GM19463 (cell line): ENCODE data around the gene PLCB4.

Source experiments
- ATAC-seq: cut with Tn5 transposase; IDR thresholded peaks from one replicate; pipeline ENCODE4 v1.9.1; 2021; ENCODE audit warnings: mild to moderate bottlenecking, moderate library complexity; ENCODE audit not compliant: unreplicated experiment

PLCB4 gene

DNA sequence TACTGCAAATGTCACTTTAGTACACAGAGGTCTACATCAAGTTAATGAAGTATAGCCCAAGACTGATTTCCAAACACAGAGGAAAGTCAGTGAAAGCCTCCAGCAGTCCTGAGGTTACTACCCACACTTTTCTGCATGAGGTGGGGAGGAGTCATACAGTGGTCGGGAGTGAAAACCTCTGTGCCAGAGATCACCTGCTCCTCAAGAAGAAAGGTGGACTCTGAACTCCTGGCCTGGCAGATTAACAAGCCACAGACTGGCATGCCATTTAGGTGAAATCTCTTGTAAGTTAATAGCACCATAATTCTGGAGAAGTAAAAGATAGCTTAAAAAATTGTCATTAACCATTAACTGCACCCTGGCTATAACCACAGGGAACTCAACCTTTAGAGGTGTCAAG lies 320.5 kb downstream of the PLCB4 start:
- no peak for ATAC-seq

DNA sequence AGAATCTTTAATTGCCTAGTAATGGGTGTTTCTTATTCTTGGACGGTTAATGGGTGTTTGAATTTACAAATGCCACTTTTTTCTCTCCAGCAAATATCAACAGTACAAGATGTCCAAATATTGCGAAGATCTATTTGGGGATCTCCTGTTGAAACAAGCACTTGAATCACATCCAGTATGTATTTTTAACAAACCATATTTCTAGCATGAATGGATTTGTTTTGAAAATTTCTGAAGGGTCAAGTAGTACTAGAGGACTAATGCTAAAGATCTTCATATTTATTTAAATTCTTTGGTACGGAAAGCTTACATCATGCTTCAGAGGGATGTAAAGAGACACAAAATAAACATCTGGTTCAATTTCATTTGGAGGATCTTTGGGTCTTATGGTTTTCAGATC lies 321.6 kb downstream of the PLCB4 start:
- ATAC-seq = no peak

DNA sequence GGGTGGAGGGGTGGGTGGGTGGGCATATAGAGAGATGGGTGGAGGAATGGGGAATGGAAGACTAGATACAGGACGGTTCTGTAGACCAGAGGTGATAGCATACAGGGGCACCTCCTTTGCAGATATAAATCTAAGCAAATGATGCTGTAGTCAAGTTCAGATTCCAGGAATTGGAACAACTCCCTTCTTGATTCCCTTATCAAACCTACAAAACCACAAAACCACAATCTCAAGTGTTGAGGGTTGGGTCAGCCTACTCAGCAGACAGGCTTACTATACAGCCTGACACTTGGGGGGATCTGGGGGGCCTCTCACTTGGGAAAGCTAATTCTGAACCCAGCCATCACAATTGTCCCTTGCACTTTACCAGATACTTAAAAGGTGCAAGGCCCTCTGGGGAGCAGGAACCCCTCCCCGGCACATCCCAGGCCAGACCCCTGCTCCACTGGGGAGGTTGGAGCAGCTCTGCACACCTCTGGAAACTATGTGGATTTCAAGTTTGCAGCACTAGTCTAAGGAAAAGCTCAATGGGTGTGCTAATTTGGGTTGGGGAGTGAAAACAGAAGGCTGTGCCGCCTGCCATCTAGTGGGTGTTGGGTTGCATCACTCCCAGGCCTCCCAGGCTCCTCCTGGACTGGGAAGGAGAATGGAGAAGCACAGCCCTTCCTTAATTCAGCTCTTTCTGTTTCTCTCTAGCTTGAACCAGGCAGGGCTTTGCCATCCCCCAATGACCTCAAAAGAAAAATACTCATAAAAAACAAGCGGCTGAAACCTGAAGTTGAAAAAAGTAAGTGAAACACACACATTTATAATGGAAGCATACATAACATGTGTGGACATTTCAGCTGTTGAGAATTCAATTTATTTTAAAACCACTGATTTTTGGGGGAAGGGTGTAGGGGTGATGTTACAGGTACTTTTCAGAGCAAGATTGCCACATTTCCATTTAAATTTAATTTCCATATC lies 324.3 kb downstream of the PLCB4 start:
- ATAC-seq = no peak

DNA sequence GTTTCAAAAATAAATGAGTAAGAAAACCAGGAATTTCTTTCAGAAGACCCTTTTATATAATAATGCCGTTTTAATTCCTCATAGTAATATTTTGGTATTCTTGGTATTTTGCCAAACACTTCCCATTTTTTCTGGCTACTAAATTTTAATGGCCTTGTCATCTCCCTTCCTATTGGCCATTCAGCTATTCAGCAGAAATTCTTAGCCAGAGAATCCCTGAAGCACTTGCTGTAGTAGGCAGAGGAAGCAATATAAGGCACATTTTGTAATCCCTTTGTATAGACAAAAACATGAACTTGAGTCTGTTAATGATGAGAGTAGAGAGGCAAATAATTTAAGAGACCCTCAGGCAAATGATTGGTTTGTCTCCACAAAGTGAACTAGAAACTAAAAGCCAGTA lies 327.1 kb downstream of the PLCB4 start:
- no peak for ATAC-seq

DNA sequence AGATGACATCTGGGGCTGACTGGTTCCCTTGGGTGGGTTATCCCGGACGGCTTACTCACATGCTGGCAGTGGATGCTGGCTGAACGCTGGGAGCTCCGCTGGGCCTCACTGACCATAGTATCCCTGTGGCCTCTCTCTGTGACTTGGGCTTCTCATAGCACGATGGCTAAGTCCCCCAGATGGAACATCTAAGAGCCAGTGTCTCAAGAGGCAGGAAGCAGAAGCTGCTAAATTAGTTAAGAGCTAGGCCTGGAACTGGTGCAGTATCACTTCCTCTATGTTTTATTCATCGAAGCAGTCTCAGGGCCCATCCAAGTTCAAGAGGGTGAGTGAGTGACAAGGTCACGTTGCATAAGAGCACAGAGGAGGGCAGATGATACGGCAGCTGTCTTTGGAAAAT lies 329.0 kb downstream of the PLCB4 start:
- peak; percentile 80 for ATAC-seq

DNA sequence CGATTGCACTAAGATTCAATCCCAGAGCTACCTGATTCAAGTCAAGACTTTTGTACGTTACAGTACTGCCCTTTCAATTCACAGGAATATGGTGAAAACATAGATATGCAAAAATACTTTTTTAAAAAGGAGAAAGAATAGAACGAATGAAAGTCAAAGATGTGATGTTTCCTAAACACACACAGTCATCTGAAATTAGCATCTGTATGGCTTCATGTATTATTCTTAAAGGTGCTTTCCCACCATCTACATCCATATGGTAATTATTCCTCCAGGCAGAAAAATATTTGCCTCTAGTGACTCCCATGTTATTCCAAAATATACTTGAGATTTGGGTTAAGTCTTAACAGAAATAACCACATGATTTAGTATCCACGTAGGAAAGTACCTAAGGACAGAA lies 330.0 kb downstream of the PLCB4 start:
- no peak for ATAC-seq

DNA sequence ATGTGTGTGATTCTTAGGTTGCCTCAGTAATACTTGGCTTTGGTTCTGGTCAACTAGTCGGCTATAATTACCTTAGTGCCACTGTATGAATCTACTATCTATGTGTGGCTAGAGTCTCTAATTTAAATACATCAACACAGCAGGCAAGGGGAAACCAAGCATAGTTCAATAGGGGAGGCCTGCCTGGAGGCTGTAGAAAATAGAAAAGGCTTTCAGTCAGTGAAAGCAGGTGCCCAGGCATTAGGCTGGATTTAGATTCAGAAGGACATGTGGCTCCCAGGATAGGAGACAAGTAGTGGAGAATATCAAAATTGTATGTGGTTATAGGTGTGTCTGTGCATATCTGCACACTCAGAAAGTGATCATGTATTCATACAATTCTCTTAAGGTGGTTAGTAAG lies 330.4 kb downstream of the PLCB4 start:
- ATAC-seq = no peak

DNA sequence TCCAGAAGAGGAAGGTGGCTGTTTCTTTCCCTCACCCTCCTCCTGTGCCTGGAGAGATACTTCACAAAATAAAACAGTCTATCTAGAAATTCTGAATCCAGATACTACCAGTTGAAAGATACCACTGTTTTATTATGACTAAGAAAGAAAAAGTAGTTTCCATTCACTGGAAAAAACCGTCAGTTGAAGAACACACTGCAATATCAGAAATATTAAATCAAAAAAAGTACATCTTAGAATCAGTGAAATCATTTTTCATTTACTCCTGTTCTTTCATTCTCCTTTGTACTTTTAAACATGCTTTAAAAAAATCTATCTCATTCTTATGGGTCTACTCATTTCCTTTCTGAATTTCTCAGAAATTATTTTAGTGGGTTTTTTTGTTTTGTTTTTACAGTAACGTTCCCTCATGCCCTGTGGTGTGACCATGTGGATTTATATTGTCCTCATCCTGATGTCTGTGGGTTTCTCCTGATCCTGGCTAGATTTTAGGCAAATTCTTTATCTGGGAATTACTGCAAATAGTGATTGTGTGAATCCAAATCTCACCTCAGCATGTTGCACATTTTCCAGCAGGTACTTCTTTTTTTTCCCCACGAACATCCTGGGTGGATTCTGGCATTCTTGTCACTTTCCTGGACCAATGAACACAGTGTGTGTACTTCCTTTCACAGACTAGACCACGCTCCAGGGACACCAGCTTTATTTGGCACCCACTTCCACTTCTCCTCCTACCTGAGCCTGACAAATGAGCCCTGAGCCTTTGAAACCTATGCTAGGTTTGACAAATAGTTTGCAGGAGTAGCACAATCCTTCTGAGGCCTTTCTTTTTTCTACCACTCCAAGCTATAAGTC lies 331.5 kb downstream of the PLCB4 start:
- ATAC-seq = no peak

DNA sequence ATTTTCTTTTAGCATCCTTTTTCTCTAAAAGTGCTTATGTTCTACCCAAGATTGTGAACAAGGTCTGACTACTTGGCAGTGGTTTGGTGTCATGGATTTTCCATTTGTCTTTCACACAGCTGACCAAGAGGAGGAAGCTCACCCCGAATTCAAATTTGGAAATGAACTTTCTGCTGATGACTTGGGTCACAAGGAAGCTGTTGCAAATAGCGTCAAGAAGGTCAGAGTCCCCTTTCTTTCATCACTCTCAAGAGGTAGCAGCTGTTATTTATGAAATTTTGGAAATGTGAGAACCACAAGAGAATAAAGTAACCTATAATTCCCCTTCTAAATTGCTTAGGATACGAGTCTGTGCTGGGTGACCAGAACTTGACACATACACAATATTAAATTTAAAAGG lies 332.5 kb downstream of the PLCB4 start:
- ATAC-seq = no peak

DNA sequence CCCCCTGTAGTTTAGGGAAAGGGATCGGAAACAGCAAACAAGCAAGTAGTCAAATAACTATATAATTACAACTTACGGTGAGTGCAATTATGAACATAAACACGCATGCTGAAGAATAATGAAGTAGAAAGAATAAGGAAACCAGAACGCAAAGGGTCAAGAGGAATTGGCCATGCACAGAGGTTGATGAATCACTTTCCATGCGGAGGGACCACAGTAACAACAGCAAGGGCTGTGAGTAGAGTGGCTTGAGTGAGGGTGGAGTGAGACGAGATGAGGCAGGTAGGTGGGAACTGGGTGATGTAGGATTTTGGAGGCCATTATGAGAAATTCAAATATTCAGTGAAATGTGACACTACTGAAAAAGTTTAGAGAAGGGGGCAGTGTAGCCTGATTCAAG lies 333.3 kb downstream of the PLCB4 start:
- ATAC-seq = no peak

DNA sequence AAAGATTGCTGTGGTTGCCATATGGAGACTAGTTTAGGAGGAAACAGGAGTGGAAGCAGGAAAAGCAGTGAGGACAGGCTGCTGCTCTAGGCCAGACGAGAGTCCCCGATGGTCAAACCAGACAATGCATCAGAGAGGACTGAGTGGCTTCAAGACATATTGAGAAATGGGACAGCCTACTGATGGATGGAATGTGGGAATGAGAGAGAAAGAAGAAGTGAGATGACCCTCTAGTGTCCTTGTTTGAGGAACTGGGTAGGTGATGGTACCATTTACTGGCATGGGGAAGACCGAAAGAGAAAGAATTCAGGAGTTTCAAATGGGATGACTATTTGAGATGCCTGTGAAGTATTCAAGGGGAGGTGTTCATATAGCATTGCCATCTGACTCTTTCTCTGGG lies 333.7 kb downstream of the PLCB4 start:
- ATAC-seq = no peak

DNA sequence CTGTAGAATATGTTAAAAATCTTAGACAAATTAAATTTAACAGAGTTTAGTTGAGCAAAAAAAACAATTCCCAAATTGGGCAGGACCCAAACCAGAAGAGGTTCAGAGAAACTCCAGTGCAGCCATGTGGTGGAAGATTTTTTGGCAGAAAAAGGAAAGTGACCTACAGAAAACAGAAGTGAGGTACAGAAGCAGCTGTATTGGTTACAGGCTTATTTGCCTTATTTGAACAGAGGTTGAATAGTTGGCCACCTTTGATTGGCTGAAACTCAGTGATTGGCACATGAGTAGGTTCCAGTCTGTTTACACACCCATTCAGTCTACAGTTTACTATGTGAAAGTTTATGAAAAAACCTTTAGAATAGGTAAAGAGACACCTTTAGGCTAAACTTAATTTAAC lies 334.6 kb downstream of the PLCB4 start:
- no peak for ATAC-seq

DNA sequence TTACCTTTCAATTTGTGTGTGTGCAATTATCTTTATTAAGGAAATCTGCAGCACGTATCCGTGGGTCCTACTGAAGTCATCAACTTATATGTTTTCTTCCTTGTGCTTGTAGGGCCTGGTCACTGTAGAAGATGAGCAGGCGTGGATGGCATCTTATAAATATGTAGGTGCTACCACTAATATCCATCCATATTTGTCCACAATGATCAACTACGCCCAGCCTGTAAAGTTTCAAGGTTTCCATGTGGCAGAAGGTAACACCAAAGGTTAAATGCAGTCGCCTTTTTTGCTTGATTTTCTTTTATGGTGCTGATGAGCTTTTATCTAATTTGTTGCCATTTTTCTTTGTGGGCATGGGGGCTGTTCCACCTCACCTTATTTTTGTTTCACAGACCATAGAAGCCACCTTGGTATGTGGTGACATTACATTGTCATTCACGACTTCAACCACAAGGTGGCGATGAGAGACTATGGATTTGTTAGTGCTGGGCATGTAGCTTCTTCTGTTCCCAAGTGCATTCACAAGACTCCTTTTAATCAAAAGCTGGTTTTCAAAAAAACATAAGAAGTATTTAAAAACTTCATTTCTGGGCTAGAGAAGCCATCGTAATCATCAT lies 339.0 kb downstream of the PLCB4 start:
- ATAC-seq = peak; percentile 73

DNA sequence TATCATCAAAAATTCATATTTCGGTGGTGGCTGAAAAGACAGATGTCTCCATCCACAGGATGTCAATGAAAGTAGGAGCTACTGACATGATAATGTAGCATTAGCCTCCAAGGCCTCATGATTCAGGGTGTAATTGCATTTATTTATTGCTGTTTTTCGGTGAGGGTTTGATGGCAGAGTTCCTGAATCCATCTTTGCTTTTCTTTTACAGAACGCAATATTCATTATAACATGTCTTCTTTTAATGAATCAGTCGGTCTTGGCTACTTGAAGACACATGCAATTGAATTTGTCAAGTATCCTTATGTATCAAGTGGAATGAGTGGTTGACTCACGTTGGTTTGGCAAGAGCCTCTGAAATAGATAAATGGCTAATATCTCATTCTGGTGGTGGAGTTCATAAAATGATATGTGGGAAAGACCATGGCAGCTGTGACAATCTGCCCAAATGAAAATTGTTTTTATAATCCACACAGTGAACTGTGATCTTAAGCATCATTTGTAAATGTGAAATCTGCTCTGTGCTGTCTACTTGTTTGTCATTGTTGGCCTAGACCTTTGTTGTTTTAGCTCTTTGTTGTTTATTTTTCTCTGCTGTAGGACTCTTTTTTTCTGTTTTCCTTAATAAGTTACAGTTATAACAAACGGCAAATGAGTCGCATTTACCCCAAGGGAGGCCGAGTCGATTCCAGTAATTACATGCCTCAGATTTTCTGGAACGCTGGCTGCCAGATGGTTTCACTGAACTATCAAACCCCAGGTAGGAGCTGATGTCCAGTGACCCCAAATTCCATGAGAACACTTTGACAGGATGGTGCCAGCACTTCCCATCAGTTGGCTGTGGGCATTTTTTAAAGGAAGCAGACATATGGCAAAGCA lies 339.8 kb downstream of the PLCB4 start:
- no peak for ATAC-seq

DNA sequence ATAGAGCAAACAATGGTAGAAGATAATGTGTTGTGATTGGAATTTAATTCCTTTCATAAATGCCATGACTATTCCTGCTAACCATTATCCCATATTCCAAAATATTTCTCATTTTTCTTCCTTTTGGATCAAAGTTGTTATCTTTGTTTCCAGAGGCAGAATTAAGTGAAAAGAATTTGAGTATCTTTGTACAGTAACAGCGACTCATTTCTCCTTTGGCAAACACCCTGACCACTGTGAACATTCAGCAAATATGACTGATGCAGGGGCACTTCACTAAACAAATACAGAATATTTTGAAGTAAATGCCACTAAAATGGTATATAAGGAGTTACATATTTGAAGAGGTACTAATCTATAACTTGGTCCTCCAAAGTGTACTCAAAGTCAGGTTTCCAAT lies 340.5 kb downstream of the PLCB4 start:
- no peak for ATAC-seq

DNA sequence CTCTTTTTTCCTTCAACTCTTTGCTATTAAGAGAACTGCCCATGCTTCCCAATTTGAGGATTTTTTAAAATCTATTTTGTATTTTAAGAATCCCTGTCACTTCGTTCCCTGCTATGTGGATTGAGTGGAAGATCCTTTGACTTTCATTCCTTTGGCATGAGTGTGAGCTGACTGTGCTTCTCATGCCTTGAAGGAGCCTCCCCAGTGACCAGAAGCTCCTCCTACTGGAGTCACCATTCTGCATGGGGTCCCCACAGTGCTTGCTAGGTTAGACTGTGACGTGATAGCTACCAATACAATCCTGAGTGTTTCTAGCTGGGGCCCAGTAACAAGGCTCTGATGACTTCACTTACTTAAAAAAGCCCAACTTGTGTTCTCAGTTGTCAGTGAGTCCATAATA lies 341.1 kb downstream of the PLCB4 start:
- no peak for ATAC-seq

DNA sequence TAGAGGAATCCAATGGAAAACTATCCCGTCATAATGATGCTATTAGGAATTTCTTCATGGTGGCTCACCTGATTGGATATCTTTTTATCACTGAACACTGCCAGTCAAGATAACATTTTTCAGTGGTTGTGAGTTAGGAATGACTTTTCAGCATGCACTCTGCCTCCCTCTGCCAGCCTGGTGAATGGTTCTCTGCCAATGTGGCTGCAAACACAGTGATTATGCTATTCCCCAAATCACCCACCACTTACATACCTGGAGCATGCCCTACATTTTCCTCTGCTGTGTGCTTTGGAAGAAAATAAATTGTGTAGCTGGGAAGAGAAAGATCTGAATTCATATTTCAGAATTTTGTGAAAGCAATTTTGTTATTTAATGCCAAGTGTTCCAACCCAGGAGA lies 342.9 kb downstream of the PLCB4 start:
- ATAC-seq = no peak

DNA sequence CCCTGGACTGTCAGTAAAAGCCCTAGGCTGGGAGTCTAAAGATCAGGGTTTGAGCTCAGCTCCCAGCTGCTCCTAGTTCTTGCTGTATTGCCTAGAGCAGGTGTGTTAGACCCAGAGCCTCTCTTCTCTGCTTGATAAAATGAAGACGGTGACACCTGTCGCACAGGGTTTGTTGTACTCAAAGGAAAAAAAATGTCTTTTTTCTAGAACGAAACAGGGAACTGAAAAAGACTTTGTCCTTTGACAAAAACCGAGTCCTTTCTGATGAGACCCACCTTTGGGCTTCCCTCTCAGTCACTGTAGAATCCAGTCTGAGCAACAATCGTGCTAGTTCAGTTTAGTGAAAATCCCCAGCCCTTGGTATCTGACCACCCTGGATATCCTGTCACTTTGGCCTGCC lies 343.4 kb downstream of the PLCB4 start:
- ATAC-seq = peak; percentile 59

DNA sequence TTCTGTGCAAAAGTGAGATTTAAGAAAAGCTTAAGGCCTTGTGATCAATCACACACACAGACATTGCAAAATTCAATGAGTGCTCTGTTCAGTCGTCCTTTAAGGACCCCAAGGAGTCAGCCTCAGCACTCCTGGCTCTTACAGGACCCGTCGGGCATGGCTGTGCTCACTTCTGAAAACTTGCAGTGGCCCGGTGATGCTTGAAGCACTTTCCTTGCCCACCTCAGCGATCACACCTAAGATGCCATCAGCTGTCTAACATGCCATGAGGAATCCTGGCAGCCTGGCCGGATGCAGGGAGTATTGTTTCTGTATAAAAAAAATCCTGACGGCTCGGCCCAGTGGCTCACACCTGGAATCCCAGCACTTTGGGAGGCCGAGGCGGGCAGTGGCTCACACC lies 344.1 kb downstream of the PLCB4 start:
- ATAC-seq = no peak

DNA sequence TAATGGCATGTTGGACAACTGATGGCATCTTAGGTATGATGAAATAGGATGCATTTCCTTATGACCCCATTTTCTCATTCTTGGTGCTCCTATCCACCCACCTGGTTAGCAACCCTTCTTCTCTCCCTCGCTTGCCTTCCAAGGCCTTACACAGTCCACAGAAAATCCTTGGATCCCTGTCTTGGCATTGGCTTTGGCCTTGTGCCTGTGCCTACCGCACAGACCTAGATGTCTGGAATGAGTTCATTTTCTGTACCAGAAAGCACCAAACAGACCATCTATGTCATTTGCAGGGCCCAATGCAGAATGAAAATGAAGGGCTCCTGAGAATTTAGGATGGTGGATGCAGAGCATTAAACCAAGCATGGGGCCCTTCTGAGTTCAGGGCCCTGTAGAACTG lies 346.5 kb downstream of the PLCB4 start:
- no peak for ATAC-seq

DNA sequence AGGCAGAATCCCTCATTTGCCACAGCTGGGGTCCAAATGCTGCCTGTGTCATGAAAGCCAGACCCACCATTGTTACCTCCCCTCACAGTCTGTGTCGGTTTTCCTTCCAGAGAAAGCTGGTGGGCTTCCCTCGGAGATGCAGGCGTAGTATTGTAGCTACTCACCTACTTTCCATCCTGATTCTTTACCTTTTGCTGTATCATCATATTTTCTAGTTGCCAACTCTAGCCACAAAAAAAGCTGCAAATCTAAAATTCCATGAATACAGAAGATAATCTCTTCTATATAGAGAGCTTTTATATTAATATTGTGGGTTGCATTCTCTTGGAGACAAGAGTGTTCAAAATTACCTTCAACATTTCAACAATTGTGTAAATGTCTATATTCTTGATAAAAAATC lies 347.5 kb downstream of the PLCB4 start:
- no peak for ATAC-seq
